Gastrocnemius medialis (tissue), 4 donors: ENCODE results near the gene HSD11B1L. TPM values are rescaled to one million over a fixed set of nuclear protein-coding genes. Genes with fewer than 3 reads are reported as not detected.

ENCODE experiments used
- ATAC-seq, 2 donors: fragments of 150-250 bp; one replicate each; pipeline ENCODE4 v1.9.1; 2016
- DNase-seq, 2 donors: peaks; one replicate each; pipeline ENCODE4 v3.0.0-alpha.2; 2019
- H3K27ac ChIP-seq, 4 donors: fragments of 200-600 bp; sonication (generic); 1 replicate in 1 of 4; 2 replicates in 3 of 4; pipeline ENCODE4 v1.5.1; 2016 to 2018; ENCODE audit warnings: mild to moderate bottlenecking in 2 of 4, moderate library complexity in 1 of 4
- H3K27me3 ChIP-seq, 3 donors: fragments of 200-600 bp; sonication (generic) in 2 of 3; 1 replicate in 1 of 3; 2 replicates in 2 of 3; pipeline versions ENCODE4 v1.5.1 to v1.6.0; 2016 to 2019; ENCODE audit warnings: mild to moderate bottlenecking in 1 of 3, moderate library complexity in 1 of 3
- H3K36me3 ChIP-seq, 2 donors: fragments of 200-600 bp; sonication (generic) in 1 of 2; one replicate each; pipeline ENCODE4 v1.5.1; 2017 to 2018
- H3K4me1 ChIP-seq, 2 donors: fragments of 200-600 bp; sonication (generic) in 1 of 2; one replicate each; pipeline ENCODE4 v1.5.1; 2016 to 2017; ENCODE audit warnings: mild to moderate bottlenecking in 2 of 2
- H3K4me3 ChIP-seq, 4 donors: fragments of 200-600 bp; sonication (generic) in 3 of 4; 1 replicate in 1 of 4; 2 replicates in 3 of 4; pipeline ENCODE4 v1.5.1; 2016 to 2019; ENCODE audit warnings: mild to moderate bottlenecking in 2 of 4
- H3K9me3 ChIP-seq, 3 donors: fragments of 200-600 bp; sonication (generic) in 2 of 3; 1 replicate in 1 of 3; 2 replicates in 2 of 3; pipeline ENCODE4 v1.5.1; 2016 to 2019
- CTCF ChIP-seq, 5 experiments: fragments of 450-650 bp in 3 of 5; fragments of 200-600 bp in 2 of 5; sonication (generic) in 2 of 5; IDR thresholded peaks in 4 of 5; conservative IDR thresholded peaks in 1 of 5; 1 replicate in 4 of 5; 2 replicates in 1 of 5; pipeline ENCODE4 v1.5.1; 2016 to 2019; ENCODE audit warnings: antibody characterized with exemption in 5 of 5, mild to moderate bottlenecking in 3 of 5, moderate library complexity in 3 of 5
- POLR2A ChIP-seq, 2 donors: fragments of 450-650 bp; IDR thresholded peaks; one replicate each; pipeline ENCODE4 v1.6.1; 2017; ENCODE audit warnings: antibody characterized with exemption in 2 of 2, mild to moderate bottlenecking in 2 of 2, moderate library complexity in 2 of 2
- in situ Hi-C, 4 donors: fragments of 200-750 bp; cut with MboI; loops; one replicate each; pipeline versions ENCODE4 v1.15.0 to v1.8.0; 2017; ENCODE audit warnings: low sequenced_read_pairs in 4 of 4
- intact Hi-C: fragments of 100-400 bp; cut with DNase I; formaldehyde crosslinking; loops from one replicate; pipeline ENCODE4 v1.15.1; 2023; ENCODE audit warnings: low total_unique reads
- total RNA-seq, 4 donors: library from RNA; depleted of rRNA; stranded (reverse); fragments of >200 nt; gene quantifications; one replicate each; pipeline versions ENCODE4 v1.1.0 to v1.2.3, GENCODE V29; 2016

The HSD11B1L gene
- total RNA-seq, 4 donors from 2014 or later, result 5.8 to 33.2 (median 21.5) TPM

- Histone ChIP-seq H3K4me3 (no peak overlapping the region), H3K36me3 (peaks cover 0 to 50% of the 10 kb centered on the region in 2 donors), H3K9me3 (no peaks in the 10 kb centered on the region), H3K27me3 (no peaks in the 10 kb centered on the region), H3K27ac (peak overlapping the region in 2 of 4 donors; percentile 9 to 94), H3K4me1 (peaks cover 18 to 21% of the 10 kb centered on the region in 2 donors)
- DNase-seq (no peak), ATAC-seq (no peak)
- in situ Hi-C loops (no loop called here), intact Hi-C loops (no loop called here)
- TF ChIP-seq CTCF (IDR thresholded peaks at IDR 0.05 in 4 of 5, conservative IDR thresholded peaks at IDR 0.05 in 1 of 5) (no peak), POLR2A (IDR thresholded peaks at IDR 0.05) (no peak)
Observed at GRCh38 chr19:5693195-5694166, 12.7 kb downstream of the HSD11B1L start.

GRCh38 chr19:5694167-5694955 is 13.5 kb downstream of the HSD11B1L start:
- in situ Hi-C loops (no loop called here), intact Hi-C loops (no loop called here)
- H3K36me3 ChIP-seq, result peaks cover 0 to 59% of the 10 kb centered on the region in 2 donors
- no peak for ATAC-seq
- H3K27ac ChIP-seq, result no peak overlapping the region
- H3K4me3 ChIP-seq, result no peak overlapping the region
- no peak for DNase-seq
- H3K4me1 ChIP-seq, result peaks cover 18 to 21% of the 10 kb centered on the region in 2 donors
- H3K9me3 ChIP-seq, result no peaks in the 10 kb centered on the region
- H3K27me3 ChIP-seq, result no peaks in the 10 kb centered on the region
- TF ChIP-seq CTCF (IDR thresholded peaks at IDR 0.05 in 4 of 5, conservative IDR thresholded peaks at IDR 0.05 in 1 of 5) (no peak), POLR2A (IDR thresholded peaks at IDR 0.05) (no peak)

- TF ChIP-seq CTCF (IDR thresholded peaks at IDR 0.05 in 4 of 5, conservative IDR thresholded peaks at IDR 0.05 in 1 of 5) (no peak), POLR2A (IDR thresholded peaks at IDR 0.05) (no peak)
- no peaks in the 10 kb centered on the region for H3K27me3 ChIP-seq
- no peak overlapping the region for H3K4me3 ChIP-seq
- peaks cover 14 to 18% of the 10 kb centered on the region in 2 donors for H3K4me1 ChIP-seq
- H3K9me3 ChIP-seq, result no peaks in the 10 kb centered on the region
- H3K36me3 ChIP-seq, result peaks cover 0 to 66% of the 10 kb centered on the region in 2 donors
- intact Hi-C loops (no loop called here), in situ Hi-C loops (no loop called here)
- H3K27ac ChIP-seq, result no peak overlapping the region
- ATAC-seq, result no peak
- no peak for DNase-seq
Observed at GRCh38 chr19:5694956-5695648, 14.3 kb downstream of the HSD11B1L start.

GRCh38 chr19:5695649-5696195 is 14.9 kb downstream of the HSD11B1L start:
- in situ Hi-C loops, result no loop called here
- DNase-seq, result no peak
- H3K27ac ChIP-seq, result no peak overlapping the region

More at GRCh38 chr19:5695649-5696195, 14.9 kb downstream of the HSD11B1L start:
- Histone ChIP-seq H3K4me1 (peaks cover 14 to 16% of the 10 kb centered on the region in 2 donors), H3K4me3 (no peak overlapping the region), H3K9me3 (no peaks in the 10 kb centered on the region), H3K36me3 (peaks cover 0 to 72% of the 10 kb centered on the region in 2 donors), H3K27me3 (no peaks in the 10 kb centered on the region)
- intact Hi-C loops, result no loop called here
- TF ChIP-seq POLR2A (IDR thresholded peaks at IDR 0.05), result no peak
- TF ChIP-seq CTCF (IDR thresholded peaks at IDR 0.05 in 4 of 5, conservative IDR thresholded peaks at IDR 0.05 in 1 of 5), result no peak
- no peak for ATAC-seq
